Measurements from ENCODE around the gene USP36.

GRCh38 chr17:78817123-78817522 is 23.5 kb downstream of the USP36 start:
- TF ChIP-seq CTCF (conservative IDR thresholded peaks at IDR 0.05 in 1 of 2, IDR thresholded peaks at IDR 0.05 in 1 of 2; ENCODE audit: extremely low read depth in 1 of 2, insufficient read depth in 1 of 2, low read depth in 1 of 2, low read length in 2 of 2) (no peak), EZH2 (IDR thresholded peaks at IDR 0.05; ENCODE audit: borderline replicate concordance, low read length) (no peak)

Measured in mammary epithelial cell (primary cell).